ENCODE data around the gene ODAD4. TPM values are rescaled to one million over a fixed set of nuclear protein-coding genes. Genes with fewer than 3 reads are reported as not detected.

Gene ODAD4
- 0.27 and 1.7 TPM in 2 replicates for total RNA-seq (2014; rRNA removed; shearing (Covaris generic))

DNA sequence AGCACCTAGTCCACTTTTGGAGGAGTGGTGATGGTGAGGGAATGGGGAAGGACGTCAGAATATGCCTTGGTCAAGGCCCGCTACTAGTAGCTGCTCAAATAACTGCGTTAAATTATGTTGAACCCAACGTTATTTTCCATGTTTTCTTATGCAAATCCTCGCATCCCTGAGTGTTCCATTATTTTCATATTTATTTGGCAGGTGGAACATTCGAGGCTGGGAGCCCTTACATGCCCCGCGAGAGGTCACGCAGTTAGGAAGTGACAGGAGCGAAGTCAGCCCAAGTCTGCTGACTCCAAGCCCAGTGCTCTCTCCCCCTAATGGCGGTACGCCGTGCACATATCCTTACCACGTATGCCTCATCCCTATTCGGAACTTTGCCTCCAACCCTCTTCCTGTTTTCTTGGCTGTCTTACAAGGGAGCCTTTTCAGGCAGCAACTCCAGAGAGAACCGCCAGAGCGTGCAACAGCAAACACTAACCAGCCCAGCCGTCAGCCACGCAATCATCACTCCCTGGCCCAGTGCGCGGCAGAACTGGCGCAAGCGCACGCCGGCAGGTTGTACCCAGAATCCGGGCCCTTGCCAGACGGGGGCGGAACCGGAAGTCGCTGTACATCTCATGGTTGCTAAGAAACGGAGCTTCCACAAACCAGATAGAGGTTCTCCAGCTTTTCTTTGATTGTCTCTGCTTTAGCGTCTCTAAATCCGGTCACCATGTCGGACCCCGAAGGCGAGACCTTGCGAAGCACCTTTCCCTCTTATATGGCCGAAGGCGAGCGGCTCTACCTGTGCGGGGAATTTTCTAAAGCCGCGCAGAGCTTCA is at the start of gene ODAD4:
Gene ODAD4 (plus strand): TSS at position 609 of the 824 bp plus-strand sequence. CDS start 107 bp downstream, at position 716.
- DNase-seq (ENCODE audit: low read depth) = peak; percentile 97

- DNase-seq (ENCODE audit: low read depth) = no peak
These were observed 47.7 kb upstream of the ODAD4 start for GRCh38 chr17:41882756-41883155.

- no peak for DNase-seq (ENCODE audit: low read depth)
These were observed 44.7 kb upstream of the ODAD4 start for GRCh38 chr17:41885733-41886132.

- no peak for DNase-seq (ENCODE audit: low read depth)
These were observed 42.0 kb upstream of the ODAD4 start for GRCh38 chr17:41888332-41888965.

- DNase-seq (ENCODE audit: low read depth) = no peak
These were observed 39.0 kb upstream of the ODAD4 start for GRCh38 chr17:41891135-41892020.

DNA sequence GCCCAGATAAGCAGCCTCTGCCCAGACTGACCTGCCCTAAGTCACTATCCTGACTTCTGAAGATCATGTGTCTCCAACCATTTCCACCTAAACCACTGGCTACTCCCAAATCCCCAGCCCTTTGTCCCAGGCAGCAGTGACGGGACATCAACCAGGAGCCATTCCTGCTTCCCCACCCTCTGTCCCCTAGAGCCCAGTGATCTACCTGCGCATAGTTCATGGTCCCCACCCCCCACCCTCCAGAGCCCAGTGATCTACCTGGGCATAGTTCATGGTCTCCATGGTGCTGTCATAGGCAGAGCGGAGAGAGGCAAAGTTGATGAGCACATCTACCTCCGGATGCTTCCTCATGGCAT is 38.4 kb upstream of the ODAD4 start:
- no peak for DNase-seq (ENCODE audit: low read depth)

DNA sequence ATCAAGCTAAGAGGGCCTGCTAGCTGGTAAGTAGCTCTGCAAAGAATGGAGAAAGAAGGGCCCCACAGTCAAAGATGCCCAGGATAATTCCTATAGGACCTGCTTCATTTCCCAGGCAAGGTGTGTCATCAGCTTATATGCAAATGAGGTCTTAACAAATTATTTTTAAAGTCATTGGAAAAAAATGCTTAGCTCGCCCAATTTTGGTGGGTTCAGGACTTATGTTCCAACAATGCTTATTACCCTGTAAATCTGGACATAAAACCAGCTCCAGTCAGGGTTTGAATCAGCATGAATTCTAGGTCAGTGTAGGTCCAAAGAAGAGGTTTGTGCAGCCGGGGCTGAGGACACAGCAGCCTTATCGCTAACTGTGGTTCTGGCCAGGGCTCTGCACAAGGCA is 37.0 kb upstream of the ODAD4 start:
- no peak for DNase-seq (ENCODE audit: low read depth)

DNA sequence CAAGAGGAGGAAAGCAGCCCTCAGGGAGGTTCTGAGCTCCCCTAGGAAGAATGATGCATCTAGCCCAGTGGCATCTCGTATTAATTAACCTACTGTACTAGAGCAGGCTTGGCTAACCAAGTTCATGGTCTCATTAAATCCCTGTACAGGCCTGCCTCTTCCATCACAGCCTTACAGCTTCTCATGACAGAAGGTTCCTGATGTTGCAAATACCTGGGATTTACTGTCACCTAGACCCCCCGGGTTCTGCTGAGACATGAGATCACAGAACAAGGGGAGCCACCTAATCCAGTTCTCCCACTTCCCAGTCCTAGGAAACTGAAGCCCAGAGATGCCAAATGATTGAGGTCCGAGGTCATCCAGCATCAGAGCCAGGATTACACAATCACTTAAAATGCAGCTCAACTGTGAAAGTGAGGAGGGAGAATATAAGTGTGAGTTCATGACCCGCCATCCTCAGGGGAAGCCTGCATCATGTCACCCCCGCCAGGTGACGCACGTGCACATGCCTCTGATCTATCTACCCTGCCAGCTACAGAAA is 35.6 kb upstream of the ODAD4 start:
- peak; percentile 76 for DNase-seq (ENCODE audit: low read depth)

DNA sequence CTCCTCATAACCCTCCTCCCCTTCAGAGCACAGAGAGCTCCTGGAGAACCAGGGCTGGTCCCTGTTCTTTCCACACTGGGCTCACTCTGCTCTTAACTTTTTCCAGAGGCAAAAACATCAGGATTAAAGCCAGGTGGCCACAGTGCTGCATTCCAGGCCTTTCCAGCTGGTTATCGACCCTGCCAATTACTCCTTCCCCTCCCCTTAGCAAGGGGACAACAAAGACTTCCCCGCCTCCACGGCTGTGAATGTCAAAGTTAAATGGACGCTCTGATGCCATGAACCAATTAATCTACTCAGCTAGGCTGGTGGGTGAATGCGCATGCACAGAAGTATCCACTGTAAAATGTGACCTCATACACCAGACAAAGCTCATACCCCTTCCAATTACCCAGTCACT is 34.8 kb upstream of the ODAD4 start:
- DNase-seq (ENCODE audit: low read depth) = no peak

- DNase-seq (ENCODE audit: low read depth) = no peak
These were observed 33.7 kb upstream of the ODAD4 start for GRCh38 chr17:41896726-41897125.

DNA sequence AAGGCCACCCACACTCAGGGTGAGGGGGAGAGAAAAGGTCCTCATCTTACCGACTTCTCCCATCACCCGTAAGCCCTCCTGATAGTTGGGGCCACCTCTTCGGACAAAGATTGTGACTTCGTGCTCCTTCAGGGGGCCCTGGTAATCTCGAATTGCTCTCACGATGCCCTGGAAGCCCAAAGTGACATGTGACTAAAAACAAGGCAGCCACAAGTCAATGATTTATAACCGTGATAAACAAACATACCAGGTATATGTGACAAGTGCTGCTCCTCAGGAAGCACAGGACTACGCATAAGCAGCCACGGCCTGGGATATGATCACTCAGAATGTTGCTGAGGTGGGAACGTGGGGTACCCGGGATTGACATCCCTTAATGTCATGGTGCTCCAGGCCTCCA is 28.8 kb upstream of the ODAD4 start:
- DNase-seq (ENCODE audit: low read depth) = no peak

GRCh38 chr17:41904242-41904841 is 26.1 kb upstream of the ODAD4 start:
- no peak for DNase-seq (ENCODE audit: low read depth)

- no peak for DNase-seq (ENCODE audit: low read depth)
These were observed 25.2 kb upstream of the ODAD4 start for GRCh38 chr17:41905172-41905571.

DNA sequence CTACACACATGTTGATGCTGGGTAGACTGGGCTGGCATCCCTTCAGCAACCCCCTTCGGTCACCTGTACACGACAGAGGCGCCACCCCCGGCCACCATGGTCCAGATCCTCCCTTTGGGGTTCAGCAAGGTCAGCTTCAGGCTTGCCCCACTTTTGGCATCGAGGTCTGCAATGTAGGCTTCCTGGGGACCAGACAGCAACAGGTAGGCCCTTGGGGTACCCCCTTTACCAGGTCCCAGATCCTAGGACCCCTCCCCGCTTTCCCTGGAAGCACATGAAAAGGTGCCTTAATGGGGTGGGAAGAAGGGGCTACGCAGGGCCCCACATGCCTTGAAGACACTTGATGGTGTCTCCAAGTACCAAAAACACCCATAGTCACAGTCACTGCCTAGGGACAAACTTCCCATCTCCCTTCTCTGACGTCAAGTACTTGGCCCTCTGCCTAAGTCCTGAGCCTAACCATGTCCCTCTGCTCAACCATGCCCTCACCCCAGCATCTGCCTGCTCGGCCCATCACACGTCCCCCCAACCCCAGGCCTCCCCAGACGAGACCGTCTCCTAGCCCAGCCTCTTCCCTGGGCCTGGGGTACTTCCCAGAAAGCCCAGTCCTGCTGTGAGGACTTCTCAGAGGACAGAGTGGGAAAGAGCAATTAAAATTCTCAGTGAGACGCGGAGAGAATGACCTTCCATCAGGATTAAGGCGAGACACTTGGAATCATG is 23.8 kb upstream of the ODAD4 start:
- peak; percentile 52 for DNase-seq (ENCODE audit: low read depth)

DNA sequence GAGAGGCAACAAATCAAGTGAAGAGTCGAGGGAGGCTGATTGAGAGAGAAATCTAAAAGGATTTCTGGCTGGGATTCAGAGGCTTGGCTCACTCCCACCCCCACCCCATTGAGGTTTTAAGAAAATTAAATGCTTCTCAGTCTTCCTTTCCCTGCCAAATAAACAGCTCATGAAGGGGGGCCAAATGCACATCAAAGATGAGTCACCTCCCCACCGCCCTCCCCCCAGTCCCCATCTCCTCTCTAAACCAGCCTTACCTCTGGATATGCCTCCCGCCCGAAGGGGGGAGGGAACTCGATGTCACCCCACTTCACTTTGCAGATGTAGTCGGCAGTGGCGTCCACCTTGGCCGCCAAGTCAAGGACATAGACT is 23.2 kb upstream of the ODAD4 start:
- DNase-seq (ENCODE audit: low read depth) = peak; percentile 89

DNA sequence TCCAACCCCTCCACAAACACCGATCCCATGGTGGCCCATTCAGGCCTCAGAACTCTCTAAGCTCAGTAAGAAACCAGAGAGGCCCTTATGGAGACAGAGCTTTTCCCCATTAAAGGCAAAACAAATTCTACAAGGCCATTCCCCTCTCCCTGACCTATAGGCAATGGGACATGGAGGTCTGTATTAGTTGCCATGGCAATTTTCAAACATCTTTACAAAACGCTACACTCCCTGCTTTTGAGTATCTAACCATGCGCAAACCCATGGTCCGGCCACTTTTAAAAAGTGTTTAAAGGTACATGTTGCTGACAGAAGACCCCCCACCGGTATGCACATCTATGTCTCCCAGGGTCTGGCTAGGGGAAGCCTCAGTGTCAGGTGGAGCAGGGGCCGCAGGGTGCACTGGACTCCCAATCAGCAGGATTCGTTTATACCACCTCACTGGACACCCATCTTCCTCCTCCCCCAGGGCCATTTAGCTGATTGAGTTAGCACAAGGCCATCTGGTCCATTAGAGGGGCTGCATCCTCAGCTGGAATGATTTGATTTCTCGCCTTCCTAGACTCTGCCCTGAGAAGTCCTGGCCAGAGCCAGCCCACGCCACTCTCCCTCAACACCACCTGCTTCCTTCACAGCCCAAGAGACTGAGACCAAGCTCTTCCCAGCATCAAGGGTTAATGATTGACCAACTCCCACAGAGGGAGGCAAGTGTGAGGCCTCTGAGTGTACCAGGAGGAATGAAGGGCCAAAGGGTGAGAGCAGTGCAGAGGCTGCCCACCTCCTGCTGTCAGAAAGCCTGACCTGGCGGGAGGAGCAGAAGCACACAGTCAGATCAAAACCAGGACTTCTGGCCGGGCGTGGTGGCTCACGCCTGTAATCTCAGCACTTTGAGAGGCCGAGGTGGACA is 22.5 kb upstream of the ODAD4 start:
- DNase-seq (ENCODE audit: low read depth) = peak; percentile 60

DNA sequence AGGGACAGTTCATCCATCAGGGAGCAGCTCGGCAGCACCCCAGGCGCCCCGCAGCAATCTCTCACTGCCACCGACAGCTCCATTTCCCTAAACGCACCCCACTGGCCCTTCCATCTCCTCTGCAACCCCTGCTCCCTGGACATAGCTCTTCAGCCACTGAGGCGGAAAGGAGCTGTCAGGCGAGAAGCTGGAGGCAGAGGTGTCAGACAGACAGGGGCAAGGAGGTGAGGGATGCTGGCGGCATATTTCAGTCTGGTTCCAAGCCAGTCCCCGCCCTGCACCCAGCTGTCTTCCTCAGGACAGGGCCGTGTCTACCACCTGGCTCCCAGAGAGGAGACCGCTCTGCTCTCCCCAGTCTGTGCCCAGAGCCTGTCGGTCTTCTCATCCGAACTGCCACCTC is 21.3 kb upstream of the ODAD4 start:
- DNase-seq (ENCODE audit: low read depth) = no peak

DNA sequence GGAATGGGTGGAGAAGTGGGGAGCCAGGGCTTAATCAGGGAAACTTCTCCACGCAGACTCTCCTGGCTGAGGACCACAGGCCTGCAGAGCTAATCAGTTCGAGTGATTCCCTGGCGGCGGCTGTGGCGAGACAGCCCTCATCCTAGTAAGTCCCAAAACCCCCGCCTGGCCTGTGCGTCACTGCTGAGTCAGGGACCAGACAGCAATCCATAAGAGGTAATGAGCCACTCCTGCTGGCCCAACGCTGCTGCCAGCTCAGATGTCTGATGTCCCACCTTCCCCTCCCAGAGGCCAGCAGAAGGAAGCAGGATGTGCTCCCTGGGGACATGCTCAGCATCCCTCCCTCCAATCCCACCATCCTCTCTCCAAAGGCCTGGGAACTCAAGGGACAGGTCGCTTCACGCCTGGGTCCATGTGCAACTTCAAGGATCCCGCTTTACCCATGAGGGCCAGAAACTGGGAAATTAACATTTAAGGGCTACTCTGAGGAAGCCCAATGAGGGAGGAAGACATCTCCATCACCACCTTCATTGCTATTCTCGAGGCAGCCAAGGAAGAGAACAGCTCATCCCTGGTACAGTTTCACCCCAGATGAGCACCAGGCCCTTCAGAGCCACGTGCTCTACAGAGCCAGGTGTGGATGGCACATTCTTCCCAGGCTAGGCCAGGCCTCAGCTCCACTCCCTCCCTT is 19.6 kb upstream of the ODAD4 start:
- DNase-seq (ENCODE audit: low read depth) = peak; percentile 98

DNA sequence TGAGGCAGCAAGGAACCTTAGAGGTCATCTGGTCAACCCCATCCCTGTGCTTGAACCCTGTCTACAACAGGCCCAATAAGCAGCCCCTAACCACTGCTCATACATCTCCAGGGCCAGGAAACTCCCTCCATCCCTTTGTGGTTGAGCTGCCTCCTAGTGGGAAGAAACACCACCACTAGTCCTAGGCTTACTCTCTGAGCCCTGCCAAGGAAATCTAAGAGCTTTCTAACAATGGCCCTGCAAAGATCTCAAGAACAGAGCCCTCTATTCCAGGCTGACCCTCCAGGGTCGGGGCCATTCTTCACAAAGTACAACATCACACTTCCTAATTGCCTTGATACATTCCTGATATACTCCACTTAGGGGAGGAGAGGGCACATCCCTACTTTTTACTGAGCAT is 17.5 kb upstream of the ODAD4 start:
- DNase-seq (ENCODE audit: low read depth) = no peak

Data from M059J (cell line).